Naive thymus-derived CD4-positive, alpha-beta T cell (primary cell): Measurements from ENCODE around the gene KHNYN. TPM values are rescaled to one million over a fixed set of nuclear protein-coding genes. Genes with fewer than 3 reads are reported as not detected.

ENCODE experiments used
- ATAC-seq: fragments of 150-1000 bp; cut with Tn5 transposase; 2 replicates; pipeline ENCODE4 v1.10.0; 2021; ENCODE audit warnings: mild to moderate bottlenecking, moderate library complexity
- CTCF ChIA-PET: fragments of 350-600 bp; sonication (Branson Sonifier 250); formaldehyde crosslinking; loops from one replicate; lab custom pipeline; 2021; ENCODE audit warnings: antibody characterized with exemption; lab: Charles Lee
- POLR2A ChIA-PET: fragments of 350-600 bp; sonication (Branson Sonifier 250); formaldehyde crosslinking; loops from one replicate; lab custom pipeline; 2021; ENCODE audit warnings: antibody characterized with exemption, inconsistent platforms; lab: Charles Lee
- DNase-seq, 9 donors: peaks; one replicate each; pipeline versions ENCODE4 v3.0.0 to v3.0.0-alpha.2; 2020 to 2022; ENCODE audit warnings: mixed read lengths in 1 of 9
- H3K27ac ChIP-seq: one replicate; pipeline ENCODE4 v1.7.0; 2013; ENCODE audit warnings: mild to moderate bottlenecking, low read depth, low read length, moderate library complexity
- H3K27me3 ChIP-seq, 2 donors: one replicate each; pipeline ENCODE4 v1.7.0; 2013; ENCODE audit warnings: low read length in 2 of 2, mild to moderate bottlenecking in 2 of 2, moderate library complexity in 2 of 2; ENCODE audit not compliant: control insufficient read depth in 2 of 2, insufficient read depth in 2 of 2
- H3K36me3 ChIP-seq, 3 experiments: 1 replicate in 2 of 3; 2 replicates in 1 of 3; pipeline ENCODE4 v1.7.0; 2013; ENCODE audit warnings: low read length in 3 of 3, mild to moderate bottlenecking in 3 of 3, moderate library complexity in 1 of 3; ENCODE audit not compliant: insufficient read depth in 3 of 3, control insufficient read depth in 2 of 3
- H3K4me1 ChIP-seq, 2 donors: one replicate each; pipeline ENCODE4 v1.7.0; 2013; ENCODE audit warnings: low read length in 2 of 2, mild to moderate bottlenecking in 2 of 2, moderate library complexity in 1 of 2; ENCODE audit not compliant: control insufficient read depth in 2 of 2, insufficient read depth in 2 of 2
- H3K4me3 ChIP-seq: 2 replicates; pipeline ENCODE4 v1.7.0; 2013; ENCODE audit warnings: mild to moderate bottlenecking, low read length
- H3K9me3 ChIP-seq, 3 experiments: 1 replicate in 2 of 3; 2 replicates in 1 of 3; pipeline ENCODE4 v1.7.0; 2013; ENCODE audit warnings: low read length in 3 of 3; ENCODE audit not compliant: control insufficient read depth in 2 of 3
- H3K27ac Mint-ChIP-seq, 9 donors: one replicate each; pipeline ENCODE4 v1.8.0; 2020 to 2022; ENCODE audit warnings: mixed read lengths in 9 of 9, mild to moderate bottlenecking in 8 of 9, moderate library complexity in 5 of 9, inconsistent platforms in 2 of 9
- H3K27me3 Mint-ChIP-seq, 5 donors: one replicate each; pipeline ENCODE4 v1.8.0; 2021 to 2022; ENCODE audit warnings: mixed read lengths in 5 of 5, mild to moderate bottlenecking in 1 of 5
- H3K36me3 Mint-ChIP-seq, 5 donors: one replicate each; pipeline ENCODE4 v1.8.0; 2020 to 2022; ENCODE audit warnings: mixed read lengths in 5 of 5, mild to moderate bottlenecking in 3 of 5, inconsistent platforms in 1 of 5
- H3K4me1 Mint-ChIP-seq, 7 donors: one replicate each; pipeline ENCODE4 v1.8.0; 2020 to 2022; ENCODE audit warnings: mixed read lengths in 7 of 7, mild to moderate bottlenecking in 3 of 7, inconsistent platforms in 1 of 7
- H3K4me3 Mint-ChIP-seq, 10 donors: one replicate each; pipeline ENCODE4 v1.8.0; 2020 to 2022; ENCODE audit warnings: mild to moderate bottlenecking in 10 of 10, mixed read lengths in 10 of 10, moderate library complexity in 6 of 10, inconsistent platforms in 2 of 10
- H3K9me3 Mint-ChIP-seq, 11 donors: one replicate each; pipeline ENCODE4 v1.8.0; 2020 to 2022; ENCODE audit warnings: mixed read lengths in 11 of 11, mild to moderate bottlenecking in 4 of 11, inconsistent platforms in 1 of 11, moderate library complexity in 1 of 11
- intact Hi-C, 2 donors: fragments of 100-400 bp; cut with micrococcal nuclease; formaldehyde crosslinking; loops; one replicate each; pipeline ENCODE4 v1.15.1; 2023
- polyA plus RNA-seq, 2 donors: library from polyadenylated mRNA; unstranded; fragments of 300-500 nt; fragmentation: Illumina TruSeq; gene quantifications; one replicate each; pipeline ENCODE4 v1.2.3, GENCODE V29; 2021
- total RNA-seq, 6 experiments: library from RNA in 5 of 6; stranded (reverse) in 5 of 6; gene quantifications; 1 replicate in 5 of 6; 2 replicates in 1 of 6; pipeline ENCODE4 v1.2.3 and lab custom pipeline; 2021 to 2026

KHNYN gene
- total RNA-seq (100 to 1,000 TPM in 4 of 5 experiments, 10 to 100 TPM in 1; 96.9 to 139 (median 129) TPM), polyA plus RNA-seq (10 to 100 TPM; 12.7 to 18.9 TPM), total RNA-seq (lab: John Stamatoyannopoulos, UW) (296 reads per million, percentile 96 among the genes with 10 or more reads in this experiment)

GRCh38 chr14:24429395-24430142, at the start of gene KHNYN, which contains the start of gene CBLN3:
KHNYN (plus strand) TSS chr14:24429954; CDS start chr14:24430731, 777 bp downstream.
CBLN3 (minus strand) TSS chr14:24429668; CDS start chr14:24429054, 614 bp downstream.
- H3K27ac Mint-ChIP-seq, result peak within 1 kb of the TSS; percentile 91 to 99 (median 98)
- Histone ChIP-seq H3K27me3 (no peaks in the 10 kb centered on the region), H3K4me3 (peak within 1 kb of the TSS; percentile 96), H3K36me3 (peaks cover 0 to 29% (median 5%) of the 10 kb centered on the region in 3 experiments), H3K9me3 (no peaks in the 10 kb centered on the region), H3K27ac (peak within 1 kb of the TSS; percentile 99), H3K4me1 (peaks cover 22 to 47% of the 10 kb centered on the region in 2 donors)
- H3K36me3 Mint-ChIP-seq, result peaks cover 4 to 26% (median 8%) of the 10 kb centered on the region in 5 donors
- peak within 1 kb of the TSS; percentile 82 to 96 (median 91) for H3K4me3 Mint-ChIP-seq
- intact Hi-C loops, result loop anchor here (1.0 to 10.0 kb wide), 6 partner anchors 17 to 1127 kb away; partner anchors contain the start of genes EMC9 (in 1 of the 2), PABPN1 (in 1 of the 2), PPP1R3E (in 1 of the 2) and RABGGTA (in 1 of the 2)
- H3K27me3 Mint-ChIP-seq, result no peaks in the 10 kb centered on the region
- POLR2A ChIA-PET, result interaction anchor here (0.6 to 15.7 kb wide), 23 partner anchors 8 to 323 kb away, joined by 3 to 293 read pairs (median 7); partner anchors contain the start of genes ADCY4, CHMP4A, CIDEB and DCAF11
- peaks cover 24 to 59% (median 58%) of the 10 kb centered on the region in 7 donors for H3K4me1 Mint-ChIP-seq
- ATAC-seq, result peak; percentile 90
- H3K9me3 Mint-ChIP-seq, result peaks cover 0 to 3% (median 0%) of the 10 kb centered on the region in 11 donors
- DNase-seq, result peak; percentile 79 to 89 (median 88)
- CTCF ChIA-PET, result interaction anchor here (0.5 to 10.1 kb wide), 6 partner anchors 12 to 187 kb away, joined by 3 to 317 read pairs (median 12); partner anchors contain the start of genes ADCY4, CIDEB, LTB4R and LTB4R2

- H3K27ac Mint-ChIP-seq, result no peak overlapping the region
- no peaks in the 10 kb centered on the region for H3K4me1 ChIP-seq
- no peaks in the 10 kb centered on the region for H3K9me3 Mint-ChIP-seq
- H3K4me1 Mint-ChIP-seq, result peaks cover 0 to 7% (median 0%) of the 10 kb centered on the region in 7 donors
- no peaks in the 10 kb centered on the region for H3K36me3 Mint-ChIP-seq
- H3K27ac ChIP-seq, result no peak overlapping the region
- no peak for DNase-seq
- intact Hi-C loops, result no loop called here
- H3K27me3 ChIP-seq, result no peaks in the 10 kb centered on the region
- H3K36me3 ChIP-seq, result no peaks in the 10 kb centered on the region
- no peak overlapping the region for H3K4me3 ChIP-seq
- H3K27me3 Mint-ChIP-seq, result peaks cover 0 to 16% (median 5%) of the 10 kb centered on the region in 5 donors
- no peak for ATAC-seq
- ChIA-PET CTCF (no interaction called here), POLR2A (interaction anchor here (0.9 kb wide), 1 partner anchor 50 kb away, joined by 3 read pairs; no protein-coding TSS in a partner anchor)
- no peak overlapping the region for H3K4me3 Mint-ChIP-seq
- H3K9me3 ChIP-seq, result no peaks in the 10 kb centered on the region
Measured at GRCh38 chr14:24381363-24382063, 48.2 kb upstream of the KHNYN start.

- Histone ChIP-seq H3K27me3 (no peaks in the 10 kb centered on the region), H3K4me1 (no peaks in the 10 kb centered on the region), H3K9me3 (no peaks in the 10 kb centered on the region), H3K36me3 (no peaks in the 10 kb centered on the region), H3K4me3 (no peak overlapping the region), H3K27ac (no peak overlapping the region)
- H3K27me3 Mint-ChIP-seq, result peaks cover 0 to 16% (median 5%) of the 10 kb centered on the region in 5 donors
- H3K4me3 Mint-ChIP-seq, result no peak overlapping the region
- intact Hi-C loops, result no loop called here
- CTCF ChIA-PET, result no interaction called here
- H3K36me3 Mint-ChIP-seq, result no peaks in the 10 kb centered on the region
- no peak overlapping the region for H3K27ac Mint-ChIP-seq
- peaks cover 0 to 6% (median 0%) of the 10 kb centered on the region in 7 donors for H3K4me1 Mint-ChIP-seq
- no peak for DNase-seq
- POLR2A ChIA-PET, result interaction anchor here (0.9 kb wide), 1 partner anchor 50 kb away, joined by 3 read pairs; no protein-coding TSS in a partner anchor
- H3K9me3 Mint-ChIP-seq, result no peaks in the 10 kb centered on the region
- ATAC-seq, result no peak
Measured at GRCh38 chr14:24382064-24382371, 47.7 kb upstream of the KHNYN start.

- DNase-seq, result no peak
- intact Hi-C loops, result no loop called here
- ChIA-PET CTCF (no interaction called here), POLR2A (no interaction called here)
- no peak overlapping the region for H3K27ac Mint-ChIP-seq
- H3K9me3 Mint-ChIP-seq, result no peaks in the 10 kb centered on the region
- H3K4me3 Mint-ChIP-seq, result no peak overlapping the region
- no peaks in the 10 kb centered on the region for H3K4me1 ChIP-seq
- H3K27me3 Mint-ChIP-seq, result peaks cover 0 to 31% (median 5%) of the 10 kb centered on the region in 5 donors
- H3K36me3 ChIP-seq, result no peaks in the 10 kb centered on the region
- no peak overlapping the region for H3K27ac ChIP-seq
- H3K36me3 Mint-ChIP-seq, result no peaks in the 10 kb centered on the region
- peaks cover 0 to 4% (median 0%) of the 10 kb centered on the region in 7 donors for H3K4me1 Mint-ChIP-seq
- no peak overlapping the region for H3K4me3 ChIP-seq
- H3K27me3 ChIP-seq, result no peaks in the 10 kb centered on the region
- ATAC-seq, result no peak
- H3K9me3 ChIP-seq, result no peaks in the 10 kb centered on the region
Measured at GRCh38 chr14:24384169-24384568, 45.6 kb upstream of the KHNYN start.

- no peak overlapping the region for H3K27ac Mint-ChIP-seq
- POLR2A ChIA-PET, result no interaction called here
- peaks cover 0 to 39% (median 5%) of the 10 kb centered on the region in 5 donors for H3K27me3 Mint-ChIP-seq
- Histone ChIP-seq H3K27ac (no peak overlapping the region), H3K36me3 (no peaks in the 10 kb centered on the region), H3K9me3 (no peaks in the 10 kb centered on the region), H3K4me3 (no peak overlapping the region), H3K4me1 (no peaks in the 10 kb centered on the region), H3K27me3 (no peaks in the 10 kb centered on the region)
- intact Hi-C loops, result no loop called here
- H3K9me3 Mint-ChIP-seq, result no peaks in the 10 kb centered on the region
- no peak overlapping the region for H3K4me3 Mint-ChIP-seq
- no peak for DNase-seq
- ATAC-seq, result no peak
- CTCF ChIA-PET, result no interaction called here
- peaks cover 0 to 4% (median 0%) of the 10 kb centered on the region in 7 donors for H3K4me1 Mint-ChIP-seq
- no peaks in the 10 kb centered on the region for H3K36me3 Mint-ChIP-seq
Measured at GRCh38 chr14:24385524-24385923, 44.2 kb upstream of the KHNYN start.

- ChIA-PET CTCF (no interaction called here), POLR2A (no interaction called here)
- Histone ChIP-seq H3K4me1 (no peaks in the 10 kb centered on the region), H3K4me3 (no peak overlapping the region), H3K27ac (no peak overlapping the region), H3K36me3 (no peaks in the 10 kb centered on the region), H3K9me3 (no peaks in the 10 kb centered on the region), H3K27me3 (no peaks in the 10 kb centered on the region)
- Mint-ChIP-seq H3K9me3 (no peaks in the 10 kb centered on the region), H3K27ac (no peak overlapping the region), H3K4me1 (no peaks in the 10 kb centered on the region), H3K27me3 (peaks cover 0 to 49% (median 18%) of the 10 kb centered on the region in 5 donors), H3K4me3 (no peak overlapping the region), H3K36me3 (no peaks in the 10 kb centered on the region)
- intact Hi-C loops, result no loop called here
- no peak for ATAC-seq
- no peak for DNase-seq
Measured at GRCh38 chr14:24387009-24387345, 42.8 kb upstream of the KHNYN start.
